T-helper 2 cell treated with Interferon-gamma antibody and Interleukin-4, amounts not matched to agents 100 ng/mL and 5 ng/mL, for 36 hours (primary cell): ENCODE measurements around the gene FURIN. TPM values are rescaled to one million over a fixed set of nuclear protein-coding genes. Genes with fewer than 3 reads are reported as not detected.
"Not testable (repeated sequence)": the region's sequence is repeated elsewhere in the genome, so short reads cannot be mapped to it uniquely, and the experiment has no call there.

Source experiments
- intact Hi-C: fragments of 100-400 bp; cut with micrococcal nuclease; formaldehyde crosslinking; loops from one replicate; pipeline ENCODE4 v1.15.1; 2023
- total RNA-seq: library from RNA; stranded (reverse); gene quantifications from 2 replicates; pipeline ENCODE4 v1.2.3, GENCODE V29; 2022

The FURIN gene
- total RNA-seq, 1 donor from 2014 or later, result 222 TPM

- intact Hi-C loops, result no loop called here
Observed at GRCh38 chr15:90912770-90913075, 44.3 kb downstream of the FURIN start.

- intact Hi-C loops, result no loop called here
Observed at GRCh38 chr15:90913398-90913944, 45.1 kb downstream of the FURIN start.

DNA sequence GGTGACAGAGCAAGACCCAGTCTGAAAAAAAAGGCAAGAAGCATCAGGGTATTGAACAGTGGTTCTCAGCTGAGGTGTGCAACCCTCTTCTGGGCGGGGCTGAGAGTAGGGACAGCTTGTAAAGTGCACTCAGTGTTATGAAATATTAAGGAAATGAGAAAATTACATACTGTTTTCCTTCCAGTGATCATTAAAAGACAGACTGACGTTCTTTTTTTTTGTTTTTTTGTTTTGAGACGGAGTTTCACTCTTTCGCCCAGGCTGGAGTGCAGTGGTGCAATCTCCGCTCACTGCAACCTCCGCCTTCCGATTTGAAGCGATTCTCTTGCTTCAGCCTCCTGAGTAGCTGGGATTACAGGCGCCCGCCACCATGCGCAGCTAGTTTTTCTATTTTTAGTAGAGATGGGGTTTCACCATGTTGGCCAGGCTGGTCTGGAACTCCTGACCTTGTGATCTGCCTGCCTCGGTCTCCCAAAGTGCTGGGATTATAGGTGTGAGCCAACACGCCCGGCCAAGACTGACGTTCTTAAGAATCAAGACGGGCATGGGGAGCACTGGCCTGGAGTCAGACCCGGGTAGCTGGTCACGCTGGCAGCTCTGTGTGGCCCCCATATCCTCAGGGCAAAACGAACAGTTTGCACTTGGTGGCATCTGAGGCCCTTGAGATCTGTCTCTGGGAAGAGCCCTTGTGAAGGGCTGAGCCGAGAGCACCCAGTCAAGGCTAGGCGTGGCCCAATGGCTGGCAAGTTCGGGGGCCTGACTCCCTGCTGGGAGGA is 46.1 kb downstream of the FURIN start:
- intact Hi-C loops, result no loop called here

- intact Hi-C loops, result no loop called here
Observed at GRCh38 chr15:90915216-90915807, 46.9 kb downstream of the FURIN start.

GRCh38 chr15:90915808-90916440 is 47.5 kb downstream of the FURIN start:
- intact Hi-C loops, result no loop called here

GRCh38 chr15:90916461-90916860 is 48.1 kb downstream of the FURIN start:
- intact Hi-C loops, result no loop called here

- intact Hi-C loops, result no loop called here
Observed at GRCh38 chr15:90917569-90917968, 49.2 kb downstream of the FURIN start.

- intact Hi-C loops, result no loop called here
Observed at GRCh38 chr15:90918034-90918788, 49.8 kb downstream of the FURIN start.

GRCh38 chr15:90918835-90919234 is 50.4 kb downstream of the FURIN start:
- intact Hi-C loops, result no loop called here

DNA sequence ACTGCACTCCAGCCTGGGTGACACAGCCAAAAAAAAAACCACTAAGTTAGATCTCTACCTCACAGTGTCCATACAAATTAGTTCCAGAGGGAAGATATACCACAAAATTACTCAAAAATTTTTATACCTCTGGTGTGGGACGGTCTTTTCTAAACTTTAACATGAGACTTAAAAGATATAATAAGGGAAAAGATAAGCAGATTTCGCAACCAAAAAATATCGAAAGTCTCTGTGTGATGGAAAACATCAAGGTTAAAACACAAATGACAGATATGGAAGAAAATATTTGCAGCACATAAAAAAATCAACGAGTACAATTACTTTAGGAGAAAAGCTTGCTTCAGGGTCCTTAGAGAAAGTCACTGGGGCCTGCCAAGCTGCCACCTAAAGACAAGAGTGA is 53.5 kb downstream of the FURIN start:
- intact Hi-C loops, result no loop called here

DNA sequence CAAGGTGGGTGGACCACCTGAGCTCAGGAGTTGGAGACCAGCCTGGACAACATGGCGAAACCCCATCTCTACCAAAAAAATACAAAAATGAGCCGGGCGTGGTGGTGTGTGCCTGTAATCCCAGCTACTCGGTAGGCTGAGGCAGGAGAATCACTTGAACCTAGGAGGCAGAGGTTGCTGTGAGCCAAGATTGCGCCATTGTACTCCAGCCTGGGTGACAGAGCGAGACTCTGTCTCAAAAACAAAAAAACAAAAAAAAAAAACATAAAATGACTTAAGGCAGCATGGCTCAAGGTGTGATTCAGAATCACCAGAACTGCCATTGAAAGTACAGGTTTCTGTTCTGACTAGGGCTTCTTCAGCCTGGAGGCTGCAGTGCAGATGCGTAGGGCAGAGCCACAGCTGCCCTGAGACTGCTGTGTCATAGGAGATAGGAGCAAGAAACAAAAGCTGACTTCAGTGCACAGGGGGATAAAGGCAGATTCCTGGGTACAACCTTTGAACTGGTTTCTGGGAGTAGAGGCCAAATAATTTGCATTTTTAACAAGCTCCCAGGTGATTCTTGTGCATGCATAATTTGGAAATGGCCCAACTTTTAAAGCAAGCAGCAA is 54.4 kb downstream of the FURIN start:
- intact Hi-C loops, result not testable (repeated sequence)

DNA sequence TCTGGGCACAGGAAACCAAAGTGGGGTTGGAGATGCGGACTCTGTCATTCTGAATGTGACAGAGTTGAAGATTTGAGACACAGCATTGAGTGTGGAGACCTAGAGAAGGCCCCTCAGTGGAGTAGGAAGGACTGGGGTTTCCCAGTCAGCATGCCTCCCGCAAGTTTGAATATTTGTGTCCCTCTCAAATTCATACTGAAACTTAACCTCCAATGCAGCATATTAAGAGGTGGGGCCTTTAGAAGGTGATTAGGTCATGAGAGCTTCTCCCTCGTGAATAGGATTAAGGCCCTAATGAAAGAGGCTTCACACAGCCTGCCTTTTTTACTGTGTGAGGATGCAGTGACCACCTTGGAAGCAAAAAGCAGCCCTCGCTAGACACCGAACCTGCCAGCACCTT is 56.0 kb downstream of the FURIN start:
- intact Hi-C loops, result no loop called here

DNA sequence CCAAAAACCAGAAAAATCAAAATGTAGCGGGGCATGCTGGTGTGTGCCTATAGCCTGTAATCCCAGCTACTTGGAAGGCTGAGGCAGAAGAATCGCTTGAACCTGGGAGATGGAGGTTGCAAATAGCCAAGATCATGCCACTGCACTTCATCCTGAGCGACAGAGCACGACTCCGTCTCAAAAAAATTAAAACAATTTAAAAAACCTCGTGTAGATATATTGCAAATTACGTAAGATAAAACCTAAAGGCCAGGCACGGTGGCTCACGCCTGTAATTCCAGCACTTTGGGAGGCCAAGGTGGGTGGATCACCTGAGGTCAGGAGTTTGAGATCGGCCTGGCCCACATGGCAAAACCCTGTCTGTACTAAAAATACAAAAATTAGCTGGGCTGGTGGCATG is 58.4 kb downstream of the FURIN start:
- intact Hi-C loops, result not testable (repeated sequence)

DNA sequence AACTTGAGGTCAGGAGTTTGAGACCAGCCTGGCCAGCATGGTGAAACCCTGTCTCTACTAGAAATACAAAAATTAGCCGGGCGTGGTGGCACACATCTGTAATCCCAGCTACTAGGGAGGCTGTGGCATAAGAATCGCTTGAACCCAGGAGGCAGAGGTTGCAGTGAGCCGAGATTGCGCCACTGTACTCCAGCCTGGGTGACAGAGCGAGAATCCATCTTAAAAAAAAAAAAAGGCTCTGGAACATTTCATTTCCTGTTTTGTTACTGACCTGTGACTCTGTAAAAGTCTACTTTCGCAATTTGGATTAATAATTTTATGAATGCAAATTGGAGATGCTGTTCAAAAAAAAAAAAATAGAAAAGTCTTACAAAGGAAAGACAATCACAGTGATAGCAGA is 59.7 kb downstream of the FURIN start:
- intact Hi-C loops, result not testable (repeated sequence)

DNA sequence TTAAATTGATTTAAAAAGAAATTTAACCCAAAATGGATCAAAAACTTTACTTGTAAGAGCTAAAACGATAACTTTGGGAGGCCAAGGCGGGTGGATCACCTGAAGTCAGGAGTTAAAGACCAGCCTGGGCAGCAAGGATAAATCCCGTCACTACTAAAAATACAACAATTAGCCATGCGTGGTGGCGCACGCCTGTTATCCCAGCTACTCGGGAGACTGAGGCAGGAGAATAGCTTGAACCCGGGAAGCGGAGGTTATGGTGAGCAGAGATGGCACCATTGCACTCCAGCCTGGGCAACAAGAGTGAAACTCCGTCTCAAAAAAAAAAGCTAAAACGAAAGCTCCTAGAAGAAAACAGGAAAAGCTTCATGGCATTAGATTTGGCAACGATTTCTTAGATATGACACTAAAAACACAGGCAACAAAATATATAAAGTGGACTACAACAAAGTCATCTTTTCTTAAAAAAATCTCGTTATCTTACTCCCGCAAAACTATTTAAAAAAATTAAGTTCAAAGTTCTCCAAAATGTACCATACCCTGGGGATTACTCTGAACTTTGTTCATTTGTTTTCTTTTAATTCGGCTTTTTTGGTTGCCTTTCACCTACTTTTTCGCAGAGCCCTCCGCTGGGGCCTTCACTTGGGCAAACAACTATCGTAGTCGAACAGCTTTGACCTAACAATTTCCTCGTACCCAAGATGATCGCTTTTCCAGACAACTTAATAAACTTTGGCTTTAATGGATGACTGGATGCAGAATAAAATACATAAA is 61.0 kb downstream of the FURIN start:
- intact Hi-C loops, result loop anchor here (1.0 to 10.0 kb wide), 6 partner anchors 27 to 1973 kb away; partner anchors contain the start of genes CHD2, CIB1, GDPGP1 and SLCO3A1

GRCh38 chr15:90930861-90931574 is 62.6 kb downstream of the FURIN start:
- intact Hi-C loops, result loop anchor here (1.0 to 10.0 kb wide), 6 partner anchors 29 to 1971 kb away; partner anchors contain the start of genes CHD2, CIB1, GDPGP1 and SLCO3A1

DNA sequence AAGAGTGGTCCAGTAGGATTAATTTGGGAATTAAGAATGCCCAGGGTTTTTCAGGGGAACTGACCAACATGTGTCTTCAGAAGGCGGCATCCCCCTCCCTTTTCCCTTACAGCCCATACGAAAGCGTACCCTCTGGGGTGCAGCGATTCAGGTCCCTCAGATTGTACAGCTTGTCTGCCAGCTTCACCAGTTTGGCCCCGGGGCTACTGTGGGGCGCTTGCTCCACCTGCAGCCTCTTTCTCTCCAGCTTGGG is 63.1 kb downstream of the FURIN start:
- intact Hi-C loops, result loop anchor here (5.0 to 10.0 kb wide), 5 partner anchors 287 to 1971 kb away; partner anchors contain the start of genes CHD2, CIB1, GDPGP1 and SLCO3A1

GRCh38 chr15:90931828-90932659 is 63.7 kb downstream of the FURIN start, which contains the start of gene HDDC3:
HDDC3 (minus strand) TSS chr15:90932549; CDS start chr15:90932540, 9 bp downstream.
- intact Hi-C loops, result loop anchor here (2.0 to 10.0 kb wide), 6 partner anchors 287 to 1970 kb away; partner anchors contain the start of genes CHD2, CIB1, GDPGP1 and SLCO3A1

- intact Hi-C loops, result loop anchor here (2.0 to 10.0 kb wide), 6 partner anchors 288 to 1970 kb away; partner anchors contain the start of genes CHD2, CIB1, GDPGP1 and SLCO3A1
Observed at GRCh38 chr15:90932660-90932991, 64.2 kb downstream of the FURIN start.
